ENCODE measurements around the gene TCL1A.
"Not testable (repeated sequence)": the region's sequence is repeated elsewhere in the genome, so short reads cannot be mapped to it uniquely, and the experiment has no call there.

Gene TCL1A

DNA sequence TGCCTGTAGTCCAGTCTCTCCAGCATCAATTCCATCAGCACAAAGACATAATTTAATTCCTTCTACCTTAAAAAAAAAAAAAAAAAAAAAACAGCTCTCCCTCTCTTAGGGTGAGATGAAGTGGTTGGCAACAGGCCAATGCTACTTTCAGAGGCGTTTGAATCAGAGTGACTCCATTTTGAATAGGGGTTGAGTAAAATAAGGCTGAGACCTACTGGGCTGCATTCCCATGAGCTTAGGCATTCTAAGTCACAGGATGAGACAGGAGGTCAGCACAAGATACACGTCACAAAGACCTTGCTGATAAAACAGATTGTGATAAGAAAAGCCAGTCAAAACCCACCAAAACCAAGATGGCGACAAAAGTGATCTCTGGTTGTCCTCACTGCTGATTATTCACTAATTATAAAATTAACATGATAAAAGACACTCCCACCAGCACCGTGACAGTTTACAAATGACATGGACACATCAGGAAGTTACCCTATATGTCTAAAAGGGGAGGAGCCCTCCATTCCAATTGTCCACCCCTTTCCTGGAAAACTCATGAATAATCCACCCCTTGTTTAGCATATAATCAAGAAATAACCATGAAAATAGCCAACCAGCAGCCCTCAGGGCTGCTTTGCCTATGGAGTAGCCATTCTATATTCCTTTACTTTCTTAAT is 34.6 kb downstream of the TCL1A start:
- DNase-seq (ENCODE audit: low read depth in 1 of 2, low spot score in 1 of 2), result no peak

DNA sequence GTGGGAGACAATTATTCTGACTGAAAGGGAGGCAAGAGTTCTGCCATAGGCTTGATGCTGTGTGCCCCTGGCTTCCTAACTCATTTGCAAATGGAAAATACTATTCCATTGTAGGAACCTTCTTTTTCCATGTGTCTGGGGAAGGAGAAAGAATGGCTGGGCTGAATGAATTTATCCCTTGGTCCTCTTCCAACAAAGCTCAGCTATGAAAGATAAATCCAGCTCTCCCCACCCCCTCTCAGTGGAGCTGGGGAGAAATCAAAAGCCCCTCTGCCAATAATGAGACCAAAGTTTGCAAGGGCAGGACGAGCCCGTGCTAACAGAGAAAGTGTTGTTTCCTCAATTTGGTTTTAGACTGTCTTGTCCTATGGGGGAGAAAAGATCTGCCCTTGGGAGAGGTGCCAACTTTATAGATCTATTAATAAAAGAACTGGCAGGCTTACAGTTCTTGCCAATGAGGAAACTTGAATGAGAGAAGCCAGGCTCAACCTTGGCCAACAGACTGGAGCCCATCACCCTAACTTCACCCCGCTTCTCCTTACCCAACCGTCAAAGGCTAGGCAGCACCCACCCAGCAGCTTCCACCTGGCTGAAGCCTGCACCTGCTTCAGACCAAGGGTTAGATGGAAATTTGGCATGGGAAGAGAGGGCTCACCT is 36.6 kb downstream of the TCL1A start:
- no peak for DNase-seq (ENCODE audit: low read depth in 1 of 2, low spot score in 1 of 2)

DNA sequence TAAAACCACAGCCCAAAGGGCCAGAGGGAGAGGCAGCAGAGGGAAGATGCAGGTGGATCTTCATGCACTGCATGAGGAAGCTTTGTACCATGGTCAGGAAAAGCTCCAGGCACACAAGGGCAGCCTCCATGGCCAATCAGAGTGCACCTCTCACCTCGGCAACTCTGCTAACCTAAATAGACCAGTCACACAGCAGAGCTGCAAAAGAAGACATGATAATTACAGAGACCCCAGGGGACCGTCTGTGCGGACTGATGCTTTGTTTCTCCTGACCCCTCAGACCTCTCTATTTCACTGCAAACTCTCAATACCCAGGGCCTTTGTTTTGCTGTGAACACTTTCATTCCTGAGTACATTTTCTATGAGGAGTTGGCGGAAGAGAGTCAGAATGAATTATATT is 38.4 kb downstream of the TCL1A start:
- no peak for DNase-seq (ENCODE audit: low read depth in 1 of 2, low spot score in 1 of 2)

DNA sequence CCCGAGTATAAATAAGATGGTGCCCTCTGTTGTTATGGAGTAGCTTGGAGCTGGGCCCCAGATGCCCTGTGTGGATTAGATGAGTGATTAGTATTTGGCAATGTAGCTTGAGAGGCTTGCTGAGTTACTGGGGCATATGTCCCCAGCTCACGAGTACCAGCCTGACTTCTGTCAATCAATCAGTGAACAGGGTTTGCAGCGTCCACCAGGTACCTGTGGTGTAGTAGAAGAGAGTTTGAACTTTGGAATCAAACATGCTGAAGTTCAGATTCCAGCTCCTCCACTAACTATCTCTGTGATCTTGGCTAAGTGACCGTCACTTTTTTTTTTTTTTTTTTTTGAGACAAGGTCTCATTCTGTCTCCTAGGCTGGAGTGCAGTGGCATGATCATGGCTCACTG is 39.3 kb downstream of the TCL1A start:
- DNase-seq (ENCODE audit: low read depth in 1 of 2, low spot score in 1 of 2), result no peak

DNA sequence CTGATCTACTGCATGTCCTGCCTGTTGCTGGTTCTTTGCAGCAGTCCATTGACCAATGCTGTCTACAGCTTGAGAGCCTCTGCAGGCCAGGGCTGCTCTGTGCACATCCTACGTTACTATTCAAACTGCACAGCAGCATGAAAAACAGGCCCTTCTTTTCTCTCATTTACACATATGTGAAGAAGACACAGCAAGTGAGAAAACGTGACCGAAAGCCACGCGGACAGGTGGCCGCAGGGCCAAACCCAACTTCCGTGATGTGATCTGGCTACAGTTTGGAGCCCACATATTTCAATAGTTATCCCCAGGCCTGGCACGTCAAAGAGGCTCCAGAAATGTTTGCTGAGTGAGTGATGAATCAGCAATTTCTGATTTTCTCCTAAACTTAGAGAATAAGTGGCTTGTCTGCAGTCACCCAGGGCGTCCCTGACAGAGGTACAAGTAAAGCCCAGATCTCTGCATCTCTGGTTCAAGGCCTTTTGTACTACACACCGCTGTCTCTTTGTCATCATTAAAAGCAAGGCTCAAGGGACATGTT is 45.6 kb downstream of the TCL1A start:
- DNase-seq (ENCODE audit: low read depth in 1 of 2, low spot score in 1 of 2), result no peak

DNA sequence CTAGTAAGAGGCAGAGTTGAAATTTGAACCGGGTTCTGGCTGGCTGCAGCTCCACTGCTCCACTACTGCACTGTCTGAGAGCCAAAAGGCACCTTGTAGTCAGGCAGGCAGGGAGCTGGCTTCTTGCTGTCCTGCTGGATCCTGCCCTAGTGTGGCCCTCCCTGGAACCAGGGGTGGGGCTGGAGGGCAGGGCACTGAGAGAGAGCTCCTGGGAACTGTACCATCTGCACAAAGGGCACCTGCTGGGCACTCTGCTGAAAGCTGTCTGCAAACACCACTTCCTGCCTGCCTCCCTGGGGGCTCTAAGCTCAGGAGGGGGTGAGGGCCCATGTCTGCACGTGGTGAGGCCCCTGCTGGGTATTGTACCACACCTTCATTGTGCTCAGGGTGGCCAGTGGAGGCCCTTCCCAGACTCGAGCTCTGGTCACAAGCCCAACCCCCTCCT is 46.7 kb downstream of the TCL1A start:
- DNase-seq (ENCODE audit: low read depth in 1 of 2, low spot score in 1 of 2), result no peak

DNA sequence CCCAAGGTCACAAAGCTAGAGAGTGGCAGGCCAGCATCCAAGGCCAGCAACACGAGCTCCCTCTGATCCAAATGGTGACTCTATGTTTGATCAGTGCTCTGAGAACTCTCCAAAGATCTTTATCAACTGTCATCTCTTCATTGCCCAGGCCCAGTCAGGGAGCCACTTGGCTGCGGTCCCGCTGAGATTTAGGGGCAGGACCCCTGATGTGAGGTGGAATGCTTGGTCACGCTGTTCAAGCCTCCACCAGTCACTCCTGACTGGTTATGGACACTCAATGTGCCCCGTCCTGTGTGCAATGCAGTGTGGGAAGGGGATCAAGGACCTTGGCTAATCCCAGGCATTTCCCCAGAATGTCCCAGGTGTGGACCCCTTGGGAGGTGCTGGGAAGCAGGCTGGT is 47.5 kb downstream of the TCL1A start:
- DNase-seq (ENCODE audit: low read depth in 1 of 2, low spot score in 1 of 2), result no peak

DNA sequence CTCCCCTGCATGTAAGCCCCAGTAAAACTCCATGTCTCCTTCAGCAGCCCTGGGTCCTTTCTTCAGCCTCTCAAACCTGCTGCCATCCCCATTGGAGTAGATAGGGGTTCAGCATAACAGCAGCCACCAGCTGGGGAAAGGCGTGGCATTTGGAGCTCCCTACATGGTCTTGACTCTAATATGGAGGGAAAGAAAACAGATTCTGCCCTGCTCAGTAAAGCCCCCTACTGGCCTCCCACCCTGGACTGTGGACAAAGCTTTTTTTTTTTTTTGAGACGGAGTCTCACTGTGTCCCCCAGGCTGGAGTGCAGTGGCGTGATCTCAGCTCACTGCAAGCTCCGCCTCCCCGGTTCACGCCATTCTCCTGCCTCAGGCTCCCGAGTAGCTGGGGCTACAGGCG is 48.4 kb downstream of the TCL1A start:
- DNase-seq (ENCODE audit: low read depth in 1 of 2, low spot score in 1 of 2), result not testable (repeated sequence)

DNA sequence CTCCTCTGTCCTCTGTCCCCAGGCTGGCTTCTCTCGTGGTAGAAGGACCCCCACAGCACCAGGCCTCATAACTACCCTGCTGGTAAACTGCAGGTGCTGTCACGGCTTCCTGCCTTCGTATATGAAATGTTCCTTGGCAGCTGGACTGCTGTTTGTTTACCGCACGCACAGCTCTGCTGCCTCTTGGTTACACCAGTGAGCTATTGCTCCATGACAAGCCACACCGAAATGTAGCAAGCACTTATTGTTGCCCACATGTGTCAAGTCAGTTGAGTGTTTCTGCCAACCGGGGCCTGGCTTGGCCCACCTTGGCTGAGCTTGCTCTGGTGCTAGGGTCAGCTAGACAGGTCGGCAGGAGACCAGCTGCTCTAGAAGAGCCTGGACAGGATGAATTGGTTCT is 49.4 kb downstream of the TCL1A start:
- no peak for DNase-seq (ENCODE audit: low read depth in 1 of 2, low spot score in 1 of 2)

DNA sequence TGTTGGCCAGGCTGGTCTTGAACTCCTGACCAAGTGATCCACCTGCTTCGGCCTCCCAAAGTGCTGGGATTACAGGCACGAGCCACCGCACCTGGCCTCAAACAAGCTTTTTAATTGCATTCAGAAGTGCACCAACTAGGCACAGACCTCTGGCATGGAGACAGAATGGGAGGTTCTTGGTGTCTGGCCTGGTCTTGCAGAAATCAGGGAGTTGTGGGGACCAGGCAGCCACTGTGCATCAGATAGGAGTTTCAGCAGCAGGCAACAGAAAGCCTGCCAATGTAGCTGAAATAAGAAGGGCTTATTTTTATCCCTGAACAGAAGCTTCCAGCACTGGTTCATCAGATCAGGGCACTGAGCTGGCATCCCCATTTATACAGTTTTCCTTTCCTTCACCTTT is 49.9 kb downstream of the TCL1A start:
- DNase-seq (ENCODE audit: low read depth in 1 of 2, low spot score in 1 of 2), result no peak

DNA sequence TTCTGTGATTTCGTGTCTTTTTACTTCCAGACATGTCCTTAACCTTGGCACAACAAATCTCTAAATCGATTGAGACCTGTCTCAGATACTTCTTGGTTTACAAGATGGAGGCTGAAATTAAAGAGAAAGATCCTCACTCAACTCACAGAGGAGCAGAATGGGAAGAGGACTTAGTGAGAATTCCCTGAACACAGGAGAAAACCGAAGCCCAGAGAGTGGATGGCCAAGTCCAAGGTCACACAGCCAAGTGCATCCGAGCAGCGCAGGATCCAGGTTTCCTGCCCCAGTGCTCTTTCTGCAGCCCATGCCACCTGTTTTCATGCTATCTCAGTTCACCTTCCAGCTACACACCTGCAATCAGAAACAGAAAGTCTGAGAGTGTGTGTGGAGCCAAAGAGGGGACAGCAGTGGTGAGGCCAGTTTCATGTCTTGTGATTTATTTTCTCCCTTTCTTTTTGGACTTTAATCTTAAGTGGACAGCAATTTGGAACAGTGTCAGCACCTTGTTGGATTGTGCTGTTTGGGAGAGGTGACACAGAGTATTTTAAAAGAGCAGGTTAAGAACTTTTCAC is 50.6 kb downstream of the TCL1A start:
- DNase-seq (ENCODE audit: low read depth in 1 of 2, low spot score in 1 of 2), result no peak

DNA sequence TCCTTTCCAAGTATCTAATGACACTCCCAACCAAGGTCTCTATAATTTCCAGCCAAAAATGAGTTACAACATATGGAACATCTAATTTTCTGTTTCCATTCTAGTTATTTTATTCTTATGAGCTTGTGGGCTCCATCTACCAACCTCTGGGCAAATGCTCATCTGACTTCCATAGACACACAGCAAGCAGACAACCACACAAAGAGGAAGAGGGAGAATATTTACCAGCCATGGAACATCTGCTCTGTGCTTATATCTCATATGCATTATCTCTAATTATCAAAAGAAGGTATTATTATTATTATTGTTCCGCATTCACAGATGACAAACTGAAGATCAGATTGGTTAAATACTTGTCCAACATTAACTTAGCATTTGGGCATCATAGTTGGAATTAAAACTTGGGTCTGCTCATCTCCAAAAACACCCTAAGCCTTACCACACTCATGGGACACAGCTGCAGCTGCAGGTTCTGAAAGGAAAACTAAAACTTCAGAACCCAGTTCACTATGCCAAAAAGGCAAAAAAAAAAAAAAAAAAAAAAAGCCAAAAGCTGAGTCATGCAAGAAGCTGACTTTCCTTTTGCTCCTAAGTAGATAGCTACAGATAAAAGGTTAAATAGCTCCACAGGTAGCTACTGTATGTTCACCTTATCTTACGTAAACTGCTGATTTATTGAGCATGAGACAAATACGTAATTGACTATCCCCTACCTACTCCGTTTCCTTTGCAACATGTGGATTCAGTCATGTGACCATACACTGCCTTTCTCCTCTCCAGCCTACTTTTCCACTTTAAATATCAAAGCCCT is 51.3 kb downstream of the TCL1A start:
- no peak for DNase-seq (ENCODE audit: low read depth in 1 of 2, low spot score in 1 of 2)

DNA sequence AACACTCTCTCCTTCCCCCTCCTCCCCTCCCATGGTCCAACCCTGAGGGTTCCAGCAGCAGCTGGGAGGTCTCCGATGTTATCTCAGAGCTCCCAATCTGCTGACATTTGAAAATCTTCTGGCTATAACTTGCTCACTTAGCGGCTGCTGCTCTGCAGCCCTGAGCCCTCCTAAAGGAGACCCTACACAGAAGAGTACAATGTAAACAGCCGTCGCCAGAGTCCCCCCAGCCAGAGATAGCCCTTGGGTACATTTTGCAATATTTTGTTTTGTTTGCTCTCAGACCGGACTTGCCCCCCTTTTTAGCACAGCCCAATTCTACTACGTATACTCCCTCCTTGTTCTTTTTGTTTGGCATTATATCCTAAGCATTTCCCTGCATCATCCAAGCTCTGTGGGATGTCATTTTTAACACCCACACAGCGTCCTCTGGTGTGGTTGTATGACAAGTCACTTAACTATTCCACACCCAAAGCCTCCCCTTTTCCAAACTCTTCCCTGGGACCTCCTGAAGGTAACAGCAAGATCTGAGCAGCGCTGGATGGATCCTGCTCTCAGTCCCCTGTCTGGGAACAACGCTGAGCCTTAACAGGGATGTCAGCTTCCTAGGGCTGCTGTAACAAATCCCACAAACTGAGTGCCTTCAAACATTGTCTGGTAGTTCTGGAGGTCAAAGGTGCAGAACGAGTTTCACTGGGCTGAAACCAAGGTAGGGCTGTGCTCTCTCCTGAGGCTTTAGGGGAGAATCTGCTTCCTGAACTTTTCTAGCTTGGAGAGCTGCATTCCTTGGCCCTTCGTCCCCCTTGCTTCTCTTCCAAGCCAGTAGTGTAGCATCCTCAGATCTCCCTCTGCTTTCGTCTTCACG is 53.0 kb downstream of the TCL1A start:
- no peak for DNase-seq (ENCODE audit: low read depth in 1 of 2, low spot score in 1 of 2)

DNA sequence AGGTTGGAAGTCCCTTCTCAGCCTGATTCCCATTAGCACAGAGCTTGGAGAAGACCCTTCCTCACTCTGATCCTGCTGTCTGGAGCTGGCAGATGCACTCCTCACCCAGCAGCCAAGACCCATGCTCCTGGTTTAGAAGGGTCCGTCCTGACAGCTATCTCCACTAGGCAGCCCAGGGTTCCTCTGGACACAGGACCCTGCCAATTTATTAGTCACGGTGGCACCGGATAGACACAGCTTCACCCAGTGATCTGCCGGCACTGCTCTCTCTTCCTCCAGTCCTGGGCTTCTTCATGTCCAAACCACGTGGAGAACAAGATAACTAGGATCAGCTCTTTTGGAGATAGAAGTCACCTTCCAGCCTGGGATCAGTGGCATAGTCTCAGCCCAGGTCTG is 53.9 kb downstream of the TCL1A start:
- no peak for DNase-seq (ENCODE audit: low read depth in 1 of 2, low spot score in 1 of 2)

Data from activated T-helper 1 cell treated with anti-CD3 and anti-CD28 coated beads, Interleukin-2, amount 50 U/mL, for 16 hours (primary cell).